Measurements from ENCODE around the gene REPIN1.

DNA sequence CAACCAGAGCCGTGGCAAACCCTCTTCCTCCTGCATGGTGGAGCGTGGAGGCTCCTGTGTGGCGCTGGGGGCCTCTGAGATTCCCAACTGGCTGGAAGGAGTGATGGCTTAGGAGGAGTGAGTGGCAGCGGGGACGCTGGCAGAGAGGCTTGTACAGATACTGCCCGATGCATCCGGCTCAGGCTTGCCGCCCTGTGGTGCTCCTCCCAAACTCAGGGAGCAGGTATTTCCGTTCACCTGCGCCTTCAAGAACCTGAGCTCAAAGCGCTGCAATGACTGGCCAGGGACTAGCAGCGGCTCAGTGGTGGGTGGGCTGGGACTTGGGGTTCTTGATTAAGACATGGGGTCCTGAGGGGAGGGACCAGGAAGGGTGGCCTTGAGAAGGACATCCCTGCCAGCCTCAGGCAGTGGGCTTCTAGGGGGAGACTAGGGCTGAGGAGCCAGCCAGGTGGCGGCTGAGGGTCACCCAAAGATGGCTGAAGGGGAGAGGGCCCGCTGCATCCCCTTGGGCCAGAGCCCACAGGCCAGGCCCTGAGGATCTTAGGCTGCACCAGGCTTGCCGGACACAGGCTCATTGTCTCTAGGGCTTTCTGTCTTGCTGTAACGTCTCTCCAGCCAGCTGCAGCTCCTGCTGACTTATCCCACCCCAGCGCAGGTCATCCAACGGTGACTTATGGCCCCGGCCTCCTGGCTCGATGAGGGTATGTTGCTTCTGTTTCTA lies 13.7 kb downstream of the REPIN1 start:
- no peak for TF ChIP-seq CTCF (IDR thresholded peaks at IDR 0.05)
- TF ChIP-seq POLR2A (IDR thresholded peaks at IDR 0.05), result no peak
